HG02623 (cell line): ENCODE data around the gene VN1R4.
"Not testable (repeated sequence)": the region's sequence is repeated elsewhere in the genome, so short reads cannot be mapped to it uniquely, and the experiment has no call there.

Source experiments
- ATAC-seq: cut with Tn5 transposase; IDR thresholded peaks from one replicate; pipeline ENCODE4 v1.9.1; 2021; ENCODE audit warnings: moderate library complexity; ENCODE audit not compliant: unreplicated experiment

Gene VN1R4

GRCh38 chr19:53267623-53268022 lies at the start of gene VN1R4:
Gene VN1R4, minus strand, starts transcription at chr19:53267723. Its CDS starts 58 bp downstream, at chr19:53267665.
- ATAC-seq, result not testable (repeated sequence)

GRCh38 chr19:53311897-53312296 lies 44.4 kb upstream of the VN1R4 start:
- no peak for ATAC-seq

DNA sequence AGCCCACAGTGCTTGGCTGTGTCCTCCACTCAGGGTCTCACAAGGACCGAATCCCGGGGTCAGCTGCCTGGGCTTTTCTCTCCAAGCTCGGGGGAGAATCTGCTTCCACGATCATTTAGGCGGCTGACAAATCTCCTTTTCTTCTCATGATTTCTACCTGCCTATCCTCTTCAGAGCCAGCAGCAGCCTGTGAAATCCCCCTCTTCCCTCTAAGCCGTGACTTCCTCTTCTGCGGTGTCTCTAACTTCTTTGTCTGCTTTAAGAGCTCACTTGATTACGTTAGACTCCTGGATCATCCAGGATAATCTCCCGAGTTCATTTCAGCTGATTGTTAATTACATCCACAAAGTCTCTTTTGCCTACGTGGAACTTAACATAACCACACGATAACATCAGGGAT lies 43.5 kb upstream of the VN1R4 start:
- ATAC-seq, result no peak

DNA sequence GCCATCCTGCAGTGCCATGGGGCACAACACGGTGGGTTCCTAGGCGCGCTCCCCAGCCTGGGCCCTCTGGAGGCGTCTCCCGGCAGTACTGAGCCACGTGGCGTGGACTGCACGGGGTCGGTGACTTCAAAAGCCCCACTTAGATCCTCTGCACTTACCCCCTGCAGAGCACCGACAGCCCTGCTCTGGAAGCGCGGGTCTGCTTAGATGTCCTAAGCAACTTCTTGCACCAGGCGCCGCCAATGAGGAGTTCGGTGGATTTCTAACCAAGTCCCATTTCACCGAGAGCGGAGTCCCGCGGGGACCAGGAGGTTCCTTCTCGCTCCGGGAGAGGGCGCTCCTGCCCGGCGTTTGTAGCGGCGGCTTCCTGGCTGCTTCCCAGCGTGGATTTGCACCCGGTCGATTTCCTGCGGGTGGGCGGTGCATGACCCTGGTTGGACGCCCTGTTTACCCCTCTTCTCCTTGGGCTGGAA lies 40.9 kb upstream of the VN1R4 start:
- no peak for ATAC-seq

- ATAC-seq, result not testable (repeated sequence)
Observed at GRCh38 chr19:53301341-53301740, 33.8 kb upstream of the VN1R4 start.

- no peak for ATAC-seq
Observed at GRCh38 chr19:53294786-53295441, 27.4 kb upstream of the VN1R4 start.

- no peak for ATAC-seq
Observed at GRCh38 chr19:53290758-53291549, 23.4 kb upstream of the VN1R4 start.

GRCh38 chr19:53285087-53285486 lies 17.6 kb upstream of the VN1R4 start:
- ATAC-seq, result no peak

DNA sequence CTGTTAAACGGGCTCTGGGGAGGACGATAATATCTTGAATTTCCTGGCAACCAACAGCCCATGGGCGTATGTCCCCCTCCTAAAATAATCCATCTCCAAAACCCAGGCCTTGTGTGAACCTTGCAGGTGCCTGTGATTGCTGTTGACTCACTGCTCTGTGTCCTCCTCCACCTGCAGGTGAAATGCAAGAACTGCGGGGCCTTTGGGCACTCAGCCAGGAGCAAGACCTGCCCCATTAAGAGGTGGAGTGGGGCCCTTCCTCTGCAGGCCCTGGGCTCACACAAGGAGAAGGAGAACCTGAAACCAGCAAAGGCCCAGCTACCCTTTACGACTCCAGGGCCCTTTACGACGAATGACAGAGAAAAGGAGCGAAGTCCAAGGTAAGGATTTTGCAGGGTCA lies 14.4 kb upstream of the VN1R4 start:
- not testable (repeated sequence) for ATAC-seq

DNA sequence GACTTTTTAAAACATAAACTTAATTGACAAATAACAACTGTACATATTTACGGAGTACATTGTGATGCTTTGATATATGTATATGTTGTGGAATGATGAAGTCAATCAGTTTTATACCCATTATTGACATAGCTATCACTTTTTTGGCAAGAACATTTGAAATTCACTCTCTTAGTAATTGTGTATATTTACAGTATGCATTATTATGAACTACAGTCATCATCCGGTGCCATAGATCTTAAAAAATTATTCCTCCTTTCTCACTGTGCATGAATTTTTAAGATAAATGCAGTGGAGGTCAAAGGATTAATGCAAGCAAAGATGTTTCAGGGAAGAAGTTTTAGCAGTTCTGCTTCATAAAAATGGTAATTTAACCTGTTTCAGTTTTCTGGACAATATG lies 8.0 kb upstream of the VN1R4 start:
- ATAC-seq, result no peak

- no peak for ATAC-seq
Observed at GRCh38 chr19:53272044-53272443, 4.5 kb upstream of the VN1R4 start.

GRCh38 chr19:53269861-53270260 lies 2.3 kb upstream of the VN1R4 start:
- ATAC-seq, result not testable (repeated sequence)

DNA sequence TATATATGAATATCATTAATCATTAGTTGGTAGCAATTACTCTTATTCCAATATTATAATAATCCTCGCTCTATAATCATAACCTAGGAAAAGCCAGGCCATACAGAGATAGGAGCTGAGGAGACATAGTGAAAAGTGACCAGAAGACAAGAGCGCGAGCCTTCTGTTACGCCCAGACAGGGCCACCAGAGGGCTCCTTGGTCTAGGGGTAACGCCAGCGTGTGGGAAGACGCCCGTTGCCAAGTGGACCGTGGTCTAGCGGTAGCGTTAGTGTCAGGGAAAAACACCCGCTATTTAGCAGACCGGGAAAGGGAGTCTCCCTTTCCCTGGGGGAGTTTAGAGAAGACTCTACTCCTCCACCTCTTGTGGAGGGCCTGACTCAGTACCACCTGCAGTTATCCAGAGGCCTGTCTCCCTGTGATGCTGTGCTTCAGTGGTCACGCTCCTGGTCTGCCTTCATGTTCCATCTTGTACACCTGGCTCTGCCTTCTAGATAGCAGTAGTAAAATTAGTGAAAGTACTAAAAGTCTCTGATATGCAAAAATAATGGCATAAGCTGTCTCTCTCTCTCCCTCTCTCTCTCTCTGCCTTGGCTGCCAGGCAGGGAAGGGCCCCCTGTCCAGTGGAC lies 9.7 kb downstream of the VN1R4 start, which contains the start of gene VN1R2:
Gene VN1R2 (plus strand): TSS at position 578 of the 628 bp plus-strand sequence. CDS start 84 bp downstream, outside the sequence.
- not testable (repeated sequence) for ATAC-seq

GRCh38 chr19:53254411-53255341 lies 12.8 kb downstream of the VN1R4 start, which contains the start of gene ZNF677:
Gene ZNF677, minus strand, starts transcription at chr19:53254873. Its CDS starts 3,323 bp downstream, at chr19:53251550.
- ATAC-seq, result no peak

DNA sequence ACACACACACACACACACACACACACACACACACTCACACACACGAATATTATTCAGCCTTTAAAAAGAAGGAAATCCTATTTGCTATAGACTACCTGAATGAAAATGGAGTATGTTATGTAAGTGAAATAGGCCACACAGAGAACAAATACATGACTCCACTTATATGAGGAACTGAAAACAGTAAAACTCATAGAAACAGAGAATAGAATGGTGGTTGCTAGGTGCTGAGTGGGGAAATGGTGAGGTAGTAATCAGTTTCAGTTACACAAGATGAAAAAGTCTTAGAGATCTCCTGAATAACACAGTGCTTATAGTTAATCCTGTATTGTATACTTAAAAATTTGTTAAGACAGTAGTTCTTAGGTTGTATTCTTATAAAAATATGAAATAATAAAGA lies 21.0 kb downstream of the VN1R4 start:
- no peak for ATAC-seq

GRCh38 chr19:53237114-53237777 lies 30.3 kb downstream of the VN1R4 start:
- ATAC-seq, result no peak

DNA sequence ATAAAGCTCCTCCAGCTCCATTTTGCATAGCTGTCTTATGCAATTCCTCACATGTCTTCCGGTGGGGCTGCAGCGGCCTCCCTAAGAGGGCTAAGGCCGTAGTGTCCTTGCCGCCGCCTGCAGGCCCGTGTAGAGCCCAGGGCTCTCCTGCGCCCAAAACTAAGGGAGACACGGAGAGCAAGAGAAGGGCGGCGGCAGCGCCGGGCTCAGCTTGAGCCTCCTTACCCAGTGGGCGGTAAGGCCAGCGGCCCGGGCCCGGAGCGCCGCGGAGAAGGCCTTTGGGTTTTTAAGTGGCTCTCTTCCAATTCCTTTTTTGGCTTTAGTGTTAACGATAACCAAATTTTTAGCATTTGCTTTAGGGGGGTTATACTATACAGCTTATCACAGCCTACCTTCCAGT lies 42.9 kb downstream of the VN1R4 start:
- ATAC-seq, result no peak

- ATAC-seq, result not testable (repeated sequence)
Observed at GRCh38 chr19:53222716-53223115, 44.8 kb downstream of the VN1R4 start.
